ENCODE measurements around the gene PLEKHG2.

The PLEKHG2 gene

GRCh38 chr19:39389631-39390414 lies 22.6 kb upstream of the PLEKHG2 start:
- TF ChIP-seq CTCF (IDR thresholded peaks at IDR 0.05): no peak

DNA sequence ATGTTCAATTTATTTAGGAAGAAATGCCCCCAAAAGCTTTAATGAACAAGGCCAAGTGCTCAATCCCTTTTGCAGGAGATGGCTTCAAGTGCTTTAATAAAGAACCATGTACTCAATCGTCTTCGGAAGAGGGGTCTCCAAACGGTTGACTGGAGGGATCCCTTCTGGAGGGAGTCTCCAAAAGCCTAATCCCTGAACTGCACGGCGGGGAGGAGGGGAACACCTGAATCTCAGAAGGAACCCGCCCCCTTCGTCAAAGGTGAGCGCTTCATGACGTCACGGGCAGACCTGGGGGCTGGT lies 22.1 kb upstream of the PLEKHG2 start:
- TF ChIP-seq CTCF (IDR thresholded peaks at IDR 0.05): no peak

DNA sequence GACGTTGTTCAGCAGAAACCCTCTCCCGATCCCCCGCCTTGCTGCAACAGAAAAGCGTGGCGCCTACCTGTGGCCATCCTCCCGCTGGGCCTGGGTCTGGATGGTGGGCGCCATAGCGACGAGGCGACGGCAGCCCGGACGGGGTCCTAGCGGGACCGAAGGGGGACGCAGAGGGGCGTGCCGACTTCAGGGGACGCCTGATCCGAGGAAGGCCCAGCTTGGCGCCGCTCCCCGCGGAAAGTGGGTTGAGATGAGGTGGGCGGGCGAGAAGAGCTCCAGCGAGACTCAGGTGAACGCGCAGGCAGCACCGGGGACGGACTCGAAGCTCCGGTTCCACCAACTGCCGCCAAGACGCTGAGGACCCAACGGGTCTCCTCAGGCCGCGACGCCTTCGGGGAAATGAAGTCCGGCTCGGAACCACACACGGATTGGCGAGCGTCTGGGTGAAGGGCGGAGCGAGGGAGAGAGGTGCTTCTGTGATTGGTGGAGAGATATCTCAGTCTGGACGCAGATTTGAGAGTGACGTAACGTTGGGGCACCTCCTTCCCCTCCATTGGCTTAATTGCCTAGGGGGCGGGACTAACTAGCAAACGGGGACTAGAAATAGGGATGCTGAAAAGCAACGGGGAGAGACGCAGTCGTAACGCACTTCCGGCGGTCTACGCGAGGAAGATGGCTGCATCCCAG lies 21.6 kb upstream of the PLEKHG2 start, which contains the start of the genes MED29 and PAF1:
TSS of gene MED29 (plus strand) at position 628 of the 687 bp plus-strand sequence. CDS start at position 673, 45 bp downstream.
TSS of gene PAF1 (minus strand) at position 356 of the 687 bp plus-strand sequence. CDS start at position 114, 242 bp downstream.
- no peak for TF ChIP-seq CTCF (IDR thresholded peaks at IDR 0.05)

DNA sequence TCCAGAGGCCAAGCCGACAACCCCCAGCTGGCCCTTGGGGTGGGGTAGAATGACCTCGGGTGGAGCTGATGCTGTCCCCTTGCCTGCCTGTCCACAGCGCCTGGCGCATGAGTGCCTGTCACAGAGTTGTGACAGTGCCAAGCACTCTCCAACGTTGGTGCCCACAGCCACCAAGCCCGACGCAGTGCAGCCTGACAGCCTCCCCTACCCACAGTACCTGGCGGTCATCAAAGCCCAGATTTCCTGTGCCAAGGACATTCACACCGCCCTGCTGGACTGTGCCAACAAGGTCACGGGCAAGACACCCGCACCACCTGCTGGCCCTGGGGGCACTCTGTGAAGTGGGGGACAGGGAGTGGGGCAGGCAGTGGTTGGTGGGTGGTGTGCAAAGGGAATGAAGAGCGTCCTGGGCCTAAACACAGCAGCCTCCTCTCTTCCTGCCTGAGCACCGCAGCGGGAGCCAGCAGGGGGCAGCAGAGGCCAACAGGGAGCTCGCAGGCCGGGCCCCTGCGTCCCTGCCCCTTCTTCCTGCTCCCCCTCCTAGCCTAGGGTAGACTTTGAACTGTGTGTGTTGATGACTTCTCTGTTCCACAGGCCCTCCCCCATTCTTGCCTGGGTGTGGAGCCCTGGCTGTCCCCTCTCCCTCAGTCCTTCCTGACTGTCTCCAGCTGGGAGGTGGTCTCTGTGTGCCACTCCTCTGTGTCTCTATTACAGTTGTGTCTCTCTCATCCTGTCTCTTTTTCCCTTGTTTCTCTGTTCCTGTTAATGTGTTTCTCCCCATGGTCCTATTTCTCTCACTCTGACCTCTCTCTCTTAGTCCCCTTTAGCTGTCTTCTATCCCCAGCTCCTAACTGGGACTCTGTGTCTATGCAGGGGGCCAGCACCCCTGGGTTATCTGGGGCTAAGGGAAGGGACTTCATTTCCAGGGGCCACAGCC lies 14.8 kb upstream of the PLEKHG2 start:
- peak; percentile 98 for TF ChIP-seq CTCF (IDR thresholded peaks at IDR 0.05)

DNA sequence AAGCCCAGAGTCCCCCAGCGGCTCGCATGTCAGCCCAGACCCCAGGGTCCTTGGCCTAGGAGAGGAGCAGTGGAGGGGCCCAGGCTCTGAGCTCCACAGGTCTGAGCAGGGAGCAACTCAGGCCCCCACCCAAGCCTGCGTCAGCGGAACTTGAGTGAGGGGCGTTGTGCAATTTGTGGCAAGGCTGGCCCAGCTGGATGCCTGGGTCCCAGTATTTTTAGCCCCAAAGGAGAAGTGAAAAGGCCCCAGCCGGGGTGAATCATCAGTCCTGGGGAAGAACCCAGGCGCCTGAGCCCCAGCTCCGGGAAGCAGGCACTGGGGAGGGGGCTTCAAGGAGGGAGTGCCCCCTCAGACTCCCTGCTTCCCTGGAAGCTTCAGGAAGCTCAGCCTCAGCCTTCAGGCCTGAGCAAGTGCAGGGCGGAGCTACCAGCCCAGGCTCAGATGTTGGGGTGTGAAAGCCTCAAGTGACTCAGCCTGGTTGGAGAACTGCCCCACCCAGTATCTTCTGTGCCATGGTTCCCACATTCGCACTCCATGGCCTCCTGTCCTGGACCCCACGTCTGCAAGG lies 14.1 kb upstream of the PLEKHG2 start:
- TF ChIP-seq CTCF (IDR thresholded peaks at IDR 0.05): no peak

- no peak for TF ChIP-seq CTCF (IDR thresholded peaks at IDR 0.05)
These were observed 12.8 kb upstream of the PLEKHG2 start for GRCh38 chr19:39399668-39400050.

- TF ChIP-seq CTCF (IDR thresholded peaks at IDR 0.05): no peak
These were observed 12.4 kb upstream of the PLEKHG2 start for GRCh38 chr19:39400061-39400460.
